Vagina (tissue), 2 donors: Measurements from ENCODE around the gene PRND.

Experiments used
- POLR2A ChIP-seq, 2 donors: fragments of 450-650 bp; IDR thresholded peaks; one replicate each; pipeline ENCODE4 v1.6.1; 2017; ENCODE audit warnings: antibody characterized with exemption in 2 of 2, mild to moderate bottlenecking in 2 of 2, moderate library complexity in 2 of 2
- POLR2AphosphoS5 ChIP-seq, 2 donors: sonication (generic); formaldehyde crosslinking; IDR thresholded peaks; one replicate each; pipeline ENCODE4 v1.9.0; 2017; ENCODE audit warnings: antibody characterized with exemption in 2 of 2, mild to moderate bottlenecking in 2 of 2, low read depth in 1 of 2; ENCODE audit not compliant: insufficient read depth in 1 of 2
- TF ChIP-seq, protein P1 (sequence below), 3 experiments: fragments of 450-650 bp in 2 of 3; fragments of 200-600 bp in 1 of 3; sonication (generic) in 1 of 3; IDR thresholded peaks; one replicate each; pipeline ENCODE4 v1.5.1; 2017 to 2019; ENCODE audit warnings: antibody characterized with exemption in 3 of 3, mild to moderate bottlenecking in 2 of 3, moderate library complexity in 2 of 3

GRCh38 chr20:4717816-4718570 lies 3.7 kb upstream of the PRND start:
- TF ChIP-seq, protein P1, sequence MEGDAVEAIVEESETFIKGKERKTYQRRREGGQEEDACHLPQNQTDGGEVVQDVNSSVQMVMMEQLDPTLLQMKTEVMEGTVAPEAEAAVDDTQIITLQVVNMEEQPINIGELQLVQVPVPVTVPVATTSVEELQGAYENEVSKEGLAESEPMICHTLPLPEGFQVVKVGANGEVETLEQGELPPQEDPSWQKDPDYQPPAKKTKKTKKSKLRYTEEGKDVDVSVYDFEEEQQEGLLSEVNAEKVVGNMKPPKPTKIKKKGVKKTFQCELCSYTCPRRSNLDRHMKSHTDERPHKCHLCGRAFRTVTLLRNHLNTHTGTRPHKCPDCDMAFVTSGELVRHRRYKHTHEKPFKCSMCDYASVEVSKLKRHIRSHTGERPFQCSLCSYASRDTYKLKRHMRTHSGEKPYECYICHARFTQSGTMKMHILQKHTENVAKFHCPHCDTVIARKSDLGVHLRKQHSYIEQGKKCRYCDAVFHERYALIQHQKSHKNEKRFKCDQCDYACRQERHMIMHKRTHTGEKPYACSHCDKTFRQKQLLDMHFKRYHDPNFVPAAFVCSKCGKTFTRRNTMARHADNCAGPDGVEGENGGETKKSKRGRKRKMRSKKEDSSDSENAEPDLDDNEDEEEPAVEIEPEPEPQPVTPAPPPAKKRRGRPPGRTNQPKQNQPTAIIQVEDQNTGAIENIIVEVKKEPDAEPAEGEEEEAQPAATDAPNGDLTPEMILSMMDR (IDR thresholded peaks at IDR 0.05) = no peak
- TF ChIP-seq POLR2A (IDR thresholded peaks at IDR 0.05) = no peak
- no peak for TF ChIP-seq POLR2AphosphoS5 (IDR thresholded peaks at IDR 0.05; ENCODE audit: insufficient read depth in 1 of 2, low read depth in 1 of 2)
